Colonic mucosa (tissue), 4 donors: ENCODE measurements around the gene CMTM5. TPM values are rescaled to one million over a fixed set of nuclear protein-coding genes. Genes with fewer than 3 reads are reported as not detected.
A peak's percentile ranks its signal among the peaks of the same experiment; 100 is the strongest.

Experiments
- DNase-seq: peaks from one replicate; pipeline ENCODE4 v3.0.0-alpha.2; 2020
- H3K27ac ChIP-seq: fragments of 200-600 bp; one replicate; pipeline ENCODE4 v1.8.0; 2021
- H3K27me3 ChIP-seq: fragments of 200-600 bp; one replicate; pipeline ENCODE4 v1.8.0; 2021
- H3K36me3 ChIP-seq: fragments of 200-600 bp; one replicate; pipeline ENCODE4 v1.8.0; 2021
- H3K4me1 ChIP-seq: fragments of 200-600 bp; one replicate; pipeline ENCODE4 v1.8.0; 2021; ENCODE audit warnings: mild to moderate bottlenecking
- H3K4me3 ChIP-seq: fragments of 200-600 bp; one replicate; pipeline ENCODE4 v1.8.0; 2021
- H3K9ac ChIP-seq, 2 donors: one replicate each; pipeline ENCODE4 v1.7.0; 2013; ENCODE audit warnings: control low read depth in 2 of 2, low read depth in 2 of 2, low read length in 2 of 2
- H3K9me3 ChIP-seq: fragments of 200-600 bp; one replicate; pipeline ENCODE4 v1.8.0; 2021
- intact Hi-C: fragments of 100-400 bp; cut with DNase I; formaldehyde crosslinking; loops from one replicate; pipeline ENCODE4 v1.14.1; 2022
- total RNA-seq, 2 donors: library from RNA; stranded (reverse); fragmentation: NEBNext Ultra II Directional in 1 of 2; extraction: Animal tissue kit (Norgen Biotek cat#: 25700) in 1 of 2; gene quantifications; one replicate each; pipeline ENCODE4 v1.2.1, GENCODE V29; 2021
- TF ChIP-seq, protein P1 (sequence below): fragments of 200-600 bp; IDR thresholded peaks from one replicate; pipeline ENCODE4 v1.8.0; 2022; ENCODE audit warnings: antibody characterized with exemption, mild to moderate bottlenecking
- donor health status: healthy.
- donor health status: DM: no; HTN: no; CAD: no.
- donor health status: DM: no; HTN: no; CAD: no.

The CMTM5 gene
- total RNA-seq, 2 donors from 2014 or later: 0.40 to 0.66 TPM

GRCh38 chr14:23377573-23378563 lies 1.0 kb downstream of the CMTM5 start:
- H3K9me3 ChIP-seq: no peaks in the 10 kb centered on the region
- no peak overlapping the region for H3K4me3 ChIP-seq
- H3K36me3 ChIP-seq: no peaks in the 10 kb centered on the region
- H3K27me3 ChIP-seq: no peaks in the 10 kb centered on the region
- H3K27ac ChIP-seq: no peak overlapping the region
- DNase-seq: no peak
- TF ChIP-seq, protein P1, sequence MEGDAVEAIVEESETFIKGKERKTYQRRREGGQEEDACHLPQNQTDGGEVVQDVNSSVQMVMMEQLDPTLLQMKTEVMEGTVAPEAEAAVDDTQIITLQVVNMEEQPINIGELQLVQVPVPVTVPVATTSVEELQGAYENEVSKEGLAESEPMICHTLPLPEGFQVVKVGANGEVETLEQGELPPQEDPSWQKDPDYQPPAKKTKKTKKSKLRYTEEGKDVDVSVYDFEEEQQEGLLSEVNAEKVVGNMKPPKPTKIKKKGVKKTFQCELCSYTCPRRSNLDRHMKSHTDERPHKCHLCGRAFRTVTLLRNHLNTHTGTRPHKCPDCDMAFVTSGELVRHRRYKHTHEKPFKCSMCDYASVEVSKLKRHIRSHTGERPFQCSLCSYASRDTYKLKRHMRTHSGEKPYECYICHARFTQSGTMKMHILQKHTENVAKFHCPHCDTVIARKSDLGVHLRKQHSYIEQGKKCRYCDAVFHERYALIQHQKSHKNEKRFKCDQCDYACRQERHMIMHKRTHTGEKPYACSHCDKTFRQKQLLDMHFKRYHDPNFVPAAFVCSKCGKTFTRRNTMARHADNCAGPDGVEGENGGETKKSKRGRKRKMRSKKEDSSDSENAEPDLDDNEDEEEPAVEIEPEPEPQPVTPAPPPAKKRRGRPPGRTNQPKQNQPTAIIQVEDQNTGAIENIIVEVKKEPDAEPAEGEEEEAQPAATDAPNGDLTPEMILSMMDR: no peak
- no peak overlapping the region for H3K9ac ChIP-seq
- H3K4me1 ChIP-seq: no peaks in the 10 kb centered on the region
- intact Hi-C loops: no loop called here

DNA sequence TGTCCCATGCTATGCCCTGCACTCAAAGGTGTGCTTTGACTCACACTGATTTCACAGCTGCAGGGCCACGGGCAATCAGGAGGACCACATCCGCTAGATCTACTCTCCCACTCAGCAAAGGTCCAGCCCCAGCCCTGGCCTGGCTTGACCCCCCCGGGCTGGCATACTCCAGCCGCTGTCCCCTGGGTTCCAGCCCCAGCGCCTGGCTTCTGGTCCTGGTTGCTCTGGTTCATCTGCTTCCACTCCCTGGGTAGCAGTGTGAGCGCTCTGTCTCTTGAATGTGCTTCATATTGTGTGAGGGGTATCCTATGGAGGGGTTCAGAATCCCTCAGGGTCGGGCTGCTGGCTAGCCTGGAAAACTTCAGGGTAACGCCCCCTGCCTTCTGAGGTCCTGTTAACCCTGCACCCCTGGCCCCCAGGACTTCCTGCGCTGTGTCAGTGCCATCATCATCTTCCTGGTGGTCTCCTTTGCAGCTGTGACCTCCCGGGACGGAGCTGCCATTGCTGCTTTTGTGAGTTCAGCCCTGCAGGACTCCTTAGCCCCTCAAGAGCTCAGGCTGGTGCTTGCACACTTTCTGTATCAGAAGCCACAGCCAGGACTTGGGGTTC lies 1.9 kb downstream of the CMTM5 start:
- Histone ChIP-seq H3K9ac (no peak overlapping the region), H3K27me3 (no peaks in the 10 kb centered on the region), H3K9me3 (no peaks in the 10 kb centered on the region), H3K4me3 (no peak overlapping the region), H3K4me1 (no peaks in the 10 kb centered on the region), H3K36me3 (no peaks in the 10 kb centered on the region), H3K27ac (no peak overlapping the region)
- TF ChIP-seq, protein P1: no peak
- DNase-seq: no peak
- intact Hi-C loops: no loop called here

GRCh38 chr14:23379366-23380196 lies 2.7 kb downstream of the CMTM5 start:
- H3K9me3 ChIP-seq: no peaks in the 10 kb centered on the region
- H3K9ac ChIP-seq: no peak overlapping the region
- TF ChIP-seq, protein P1: peak; percentile 95
- H3K27ac ChIP-seq: no peak overlapping the region
- DNase-seq: peak; percentile 71
- H3K27me3 ChIP-seq: no peaks in the 10 kb centered on the region
- no peaks in the 10 kb centered on the region for H3K36me3 ChIP-seq
- no peak overlapping the region for H3K4me3 ChIP-seq
- intact Hi-C loops: loop anchor here (5.0 kb wide), 2 partner anchors 52 to 112 kb away; no protein-coding TSS in a partner anchor
- H3K4me1 ChIP-seq: no peaks in the 10 kb centered on the region

DNA sequence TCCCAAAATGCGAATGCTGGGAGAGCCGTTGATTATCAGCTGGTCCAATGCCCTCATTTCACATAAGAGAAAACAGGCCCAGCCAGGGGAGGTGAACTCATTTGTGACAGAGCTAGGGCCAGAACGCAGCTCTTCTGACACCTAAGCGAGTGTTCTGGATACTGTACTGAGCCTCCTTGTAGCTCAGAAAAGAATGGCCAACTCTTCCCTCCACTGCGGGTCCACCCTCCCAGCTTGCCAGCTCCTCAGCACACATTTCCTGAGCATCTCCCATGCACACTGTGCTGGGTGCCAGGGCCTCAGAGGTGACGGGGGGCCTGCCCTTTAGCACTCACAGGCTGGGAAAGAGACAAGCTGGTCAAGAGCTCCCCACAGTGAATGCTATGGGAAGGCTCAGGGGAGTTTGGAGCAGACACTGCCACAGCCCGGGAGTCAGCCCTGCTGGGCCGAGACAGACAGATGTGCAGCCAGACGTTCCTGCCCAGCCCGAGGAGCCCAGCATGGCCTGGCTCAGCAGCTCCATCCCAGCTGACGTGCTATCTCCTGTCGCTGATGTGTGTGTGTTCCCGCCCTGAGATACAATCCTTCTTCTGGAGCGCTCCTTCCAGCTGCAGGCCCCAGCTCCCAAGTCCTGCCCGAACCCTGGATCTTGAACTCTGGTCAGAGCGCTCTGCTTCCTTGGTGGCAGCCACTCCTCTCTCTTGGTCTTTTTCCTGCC lies 3.5 kb downstream of the CMTM5 start:
- no peak for DNase-seq
- no peak overlapping the region for H3K9ac ChIP-seq
- TF ChIP-seq, protein P1: no peak
- no peaks in the 10 kb centered on the region for H3K9me3 ChIP-seq
- H3K36me3 ChIP-seq: no peaks in the 10 kb centered on the region
- H3K27me3 ChIP-seq: no peaks in the 10 kb centered on the region
- no peak overlapping the region for H3K4me3 ChIP-seq
- intact Hi-C loops: loop anchor here (5.0 kb wide), 2 partner anchors 53 to 113 kb away; no protein-coding TSS in a partner anchor
- H3K4me1 ChIP-seq: no peaks in the 10 kb centered on the region
- H3K27ac ChIP-seq: no peak overlapping the region
